HepG2 (cell line): ENCODE results near the gene CAST. TPM values are rescaled to one million over a fixed set of nuclear protein-coding genes. Genes with fewer than 3 reads are reported as not detected.

Experiments
- ATAC-seq: fragments of 200-7000 bp; cut with Tn5 transposase; 3 replicates; pipeline ENCODE4 v1.9.1; 2020; ENCODE audit warnings: mild to moderate bottlenecking, moderate library complexity
- BruUV-seq: library from RNA; stranded (reverse); fragments of 400-500 nt; replicated peaks from 2 replicates; lab custom pipeline; 2021; lab: Mats Ljungman, UMichigan
- CTCF ChIA-PET: fragments of 300-600 bp; formaldehyde crosslinking; extraction: SDS; loops from one replicate; lab custom pipeline; 2021; ENCODE audit warnings: low total read pairs, inconsistent platforms, low intra/inter-chr PET ratio; lab: Yijun Ruan, JAX
- POLR2A ChIA-PET: fragments of 350-600 bp; sonication (Branson Sonifier 250); formaldehyde crosslinking; loops from one replicate; lab custom pipeline; 2020; ENCODE audit warnings: antibody characterized with exemption, inconsistent platforms; lab: Yijun Ruan, JAX
- DNase-seq: peaks from one replicate; pipeline ENCODE4 v3.0.0-alpha.2; 2015; ENCODE audit warnings: low spot score
- FAIRE-seq: peaks from 3 replicates; lab custom pipeline; 2011; peaks lifted over from hg19 to GRCh38; lab: Jason Lieb, UNC
- H2AFZ ChIP-seq: one replicate; pipeline ENCODE4 v1.6.1; 2011; ENCODE audit warnings: low read length, inconsistent platforms
- H3K27ac ChIP-seq: fragments of 300-600 bp; 3 replicates; pipeline ENCODE4 v1.8.0; 2011; ENCODE audit warnings: mixed run types, mild to moderate bottlenecking, mixed read lengths, low read length, inconsistent platforms; ENCODE audit not compliant: insufficient read depth; ENCODE audit errors: extremely low read length
- H3K27me3 ChIP-seq, 2 experiments: fragments of 200-600 bp in 1 of 2; 2 replicates in 1 of 2; 3 replicates in 1 of 2; pipeline versions ENCODE4 v1.6.0 to v1.8.0; 2011; ENCODE audit warnings: low read length in 2 of 2, mild to moderate bottlenecking in 2 of 2, moderate library complexity in 2 of 2, inconsistent platforms in 1 of 2; ENCODE audit not compliant: insufficient read depth in 2 of 2, control insufficient read depth in 1 of 2
- H3K36me3 ChIP-seq, 2 experiments: fragments of 200-600 bp in 1 of 2; replicated peaks in 1 of 2; 2 replicates in 1 of 2; 3 replicates in 1 of 2; pipeline versions ENCODE4 v1.5.1 to v1.8.0; 2011; ENCODE audit warnings: low read length in 2 of 2, inconsistent platforms in 1 of 2; ENCODE audit not compliant: insufficient read depth in 2 of 2, control insufficient read depth in 1 of 2
- H3K4me1 ChIP-seq: 2 replicates; pipeline ENCODE4 v1.5.1; 2012; ENCODE audit warnings: low read length, inconsistent platforms; ENCODE audit not compliant: insufficient read depth
- H3K4me2 ChIP-seq: 2 replicates; pipeline ENCODE4 v1.6.0; 2011; ENCODE audit warnings: low read depth, low read length, inconsistent platforms
- H3K4me3 ChIP-seq, 3 experiments: fragments of 200-600 bp in 1 of 3; sonication (generic), shearing (Covaris generic) in 1 of 3; replicated peaks in 1 of 3; 2 replicates each; pipeline ENCODE4 v1.5.1; 2011 to 2016; ENCODE audit warnings: low read length in 3 of 3, inconsistent platforms in 2 of 3, low read depth in 2 of 3, mild to moderate bottlenecking in 2 of 3, control low read depth in 1 of 3, mixed read lengths in 1 of 3; ENCODE audit not compliant: insufficient read depth in 1 of 3
- H3K79me2 ChIP-seq: one replicate; pipeline ENCODE4 v1.6.1; 2011; ENCODE audit warnings: low read length, inconsistent platforms; ENCODE audit not compliant: insufficient read depth
- H3K9ac ChIP-seq: 2 replicates; pipeline ENCODE4 v1.6.0; 2011; ENCODE audit warnings: mild to moderate bottlenecking, low read depth, low read length, inconsistent platforms; ENCODE audit not compliant: insufficient read depth
- H3K9me3 ChIP-seq: 2 replicates; pipeline ENCODE4 v1.5.1; 2012; ENCODE audit warnings: mild to moderate bottlenecking, low read length
- H4K20me1 ChIP-seq: 2 replicates; pipeline ENCODE4 v1.6.0; 2011; ENCODE audit warnings: inconsistent platforms, mild to moderate bottlenecking, low read length, moderate library complexity; ENCODE audit not compliant: insufficient read depth
- CCAR2 ChIP-seq: fragments of 200-400 bp; formaldehyde crosslinking; optimal IDR thresholded peaks from 2 replicates; pipeline ENCODE3; 2018; ENCODE audit warnings: low read depth, mild to moderate bottlenecking, low read length, moderate library complexity
- DNMT3B ChIP-seq: conservative IDR thresholded peaks from 2 replicates; pipeline ENCODE4 v1.6.1; 2016; ENCODE audit warnings: missing biosample characterization, control low read depth
- EEA1 ChIP-seq: sonication (generic); formaldehyde crosslinking; IDR thresholded peaks from 2 replicates; pipeline ENCODE4 v1.5.1; 2020; ENCODE audit warnings: mild to moderate bottlenecking, missing genetic modification reagents, borderline replicate concordance
- ESRRA ChIP-seq: sonication (generic); formaldehyde crosslinking; IDR thresholded peaks from 2 replicates; pipeline ENCODE4 v1.5.1; 2020; ENCODE audit warnings: mild to moderate bottlenecking, low read depth, missing genetic modification reagents
- GFI1 ChIP-seq: sonication (generic); formaldehyde crosslinking; IDR thresholded peaks from 2 replicates; pipeline ENCODE4 v1.5.0; 2020; ENCODE audit warnings: missing genetic modification reagents, mild to moderate bottlenecking, borderline replicate concordance
- HNF4G ChIP-seq, 2 experiments: sonication (generic) in 1 of 2; formaldehyde crosslinking in 1 of 2; IDR thresholded peaks; 2 replicates each; pipeline versions ENCODE4 v1.4.0 to v1.6.1; 2011 to 2020; ENCODE audit warnings: borderline replicate concordance in 2 of 2, low read depth in 2 of 2, mild to moderate bottlenecking in 2 of 2, low read length in 1 of 2, missing genetic modification reagents in 1 of 2, moderate library complexity in 1 of 2
- MBD4 ChIP-seq: IDR thresholded peaks from 2 replicates; pipeline ENCODE4 v1.6.1; 2012; ENCODE audit warnings: low read length, inconsistent platforms, borderline replicate concordance
- PLRG1 ChIP-seq: fragments of 450-650 bp; conservative IDR thresholded peaks from 2 replicates; pipeline ENCODE4 v1.6.1; 2016
- RARA ChIP-seq: IDR thresholded peaks from 2 replicates; pipeline ENCODE4 v1.6.1; 2016; ENCODE audit warnings: missing genetic modification reagents, missing compliant biosample characterization
- SMYD3 ChIP-seq: sonication (generic); formaldehyde crosslinking; IDR thresholded peaks from 2 replicates; pipeline ENCODE4 v1.8.1; 2023; ENCODE audit warnings: mild to moderate bottlenecking, missing genetic modification reagents
- SNAI1 ChIP-seq: sonication (generic); formaldehyde crosslinking; IDR thresholded peaks from 2 replicates; pipeline ENCODE4 v1.5.0; 2020; ENCODE audit warnings: mild to moderate bottlenecking, missing genetic modification reagents, borderline replicate concordance
- TEAD3 ChIP-seq: optimal IDR thresholded peaks from 2 replicates; pipeline ENCODE3; 2016; ENCODE audit warnings: borderline replicate concordance
- ZMYM2 ChIP-seq: sonication (generic); formaldehyde crosslinking; IDR thresholded peaks from 2 replicates; pipeline ENCODE4 v1.8.0; 2022; ENCODE audit warnings: mild to moderate bottlenecking, missing genetic modification reagents
- ZMYM4 ChIP-seq: sonication (generic); formaldehyde crosslinking; IDR thresholded peaks from 2 replicates; pipeline ENCODE4 v1.8.1; 2023; ENCODE audit warnings: mild to moderate bottlenecking, missing genetic modification reagents
- WGBS: methylation state at CpG from one replicate; pipeline ENCODE4 v1.1.6; 2017; ENCODE audit warnings: low lambda C conversion rate; 5-methylcytosine and 5-hydroxymethylcytosine counted together
- in situ Hi-C: cut with HindIII; loops from 2 replicates; pipeline ENCODE4 v1.10.0; 2017; ENCODE audit warnings: low pct_unique_long_range_greater_than_20kb; ENCODE audit not compliant: extremely low pct_ligation_motif_present
- intact Hi-C: fragments of 100-400 bp; cut with micrococcal nuclease; formaldehyde crosslinking; loops from one replicate; pipeline ENCODE4 v1.10.0; 2022; ENCODE audit not compliant: unreplicated experiment
- polyA plus RNA-seq, 8 experiments: library from polyadenylated mRNA; depleted of rRNA in 3 of 8; stranded (reverse) in 7 of 8; unstranded in 1 of 8; fragments of >200 nt; fragmentation: Illumina TruSeq in 4 of 8; extraction: Trizol in 4 of 8; gene quantifications; 2 replicates each; pipeline versions ENCODE4 v1.2.1 to v1.2.3, GENCODE V29; 2011 to 2016; ENCODE audit warnings: low read depth in 4 of 8, missing spikeins in 1 of 8, mixed read lengths in 1 of 8; ENCODE audit not compliant: insufficient read depth in 1 of 8
- total RNA-seq, 5 experiments: library from RNA; depleted of rRNA; stranded (reverse); fragments of >200 nt; fragmentation: Illumina TruSeq; extraction: Trizol; gene quantifications; 2 replicates each; pipeline ENCODE4 v1.2.3, GENCODE V29; 2016; ENCODE audit warnings: low read depth in 1 of 5
- TF ChIP-seq, protein P1 (sequence below): sonication (generic); formaldehyde crosslinking; IDR thresholded peaks from 2 replicates; pipeline ENCODE4 v1.4.0; 2020; ENCODE audit warnings: missing genetic modification reagents, borderline replicate concordance
- TF ChIP-seq, protein P2 (sequence below): IDR thresholded peaks from 2 replicates; pipeline ENCODE4 v1.6.1; 2016; ENCODE audit warnings: missing compliant biosample characterization, missing genetic modification reagents, borderline replicate concordance
- TF ChIP-seq, protein P3 (sequence below): sonication (generic); formaldehyde crosslinking; IDR thresholded peaks from 2 replicates; pipeline ENCODE4 v1.5.0; 2020; ENCODE audit warnings: missing genetic modification reagents, mild to moderate bottlenecking, borderline replicate concordance
- TF ChIP-seq, protein P4 (sequence below): sonication (generic); formaldehyde crosslinking; IDR thresholded peaks from 2 replicates; pipeline ENCODE4 v1.4.0; 2020; ENCODE audit warnings: missing genetic modification reagents; ENCODE audit errors: not compliant biosample characterization

Gene CAST
- total and polyA plus RNA-seq, 2 of the 13 experiments (the other 11 are each of a cell fraction or from before 2014, with no cell fraction given): 42.1 to 67.6 TPM

DNA sequence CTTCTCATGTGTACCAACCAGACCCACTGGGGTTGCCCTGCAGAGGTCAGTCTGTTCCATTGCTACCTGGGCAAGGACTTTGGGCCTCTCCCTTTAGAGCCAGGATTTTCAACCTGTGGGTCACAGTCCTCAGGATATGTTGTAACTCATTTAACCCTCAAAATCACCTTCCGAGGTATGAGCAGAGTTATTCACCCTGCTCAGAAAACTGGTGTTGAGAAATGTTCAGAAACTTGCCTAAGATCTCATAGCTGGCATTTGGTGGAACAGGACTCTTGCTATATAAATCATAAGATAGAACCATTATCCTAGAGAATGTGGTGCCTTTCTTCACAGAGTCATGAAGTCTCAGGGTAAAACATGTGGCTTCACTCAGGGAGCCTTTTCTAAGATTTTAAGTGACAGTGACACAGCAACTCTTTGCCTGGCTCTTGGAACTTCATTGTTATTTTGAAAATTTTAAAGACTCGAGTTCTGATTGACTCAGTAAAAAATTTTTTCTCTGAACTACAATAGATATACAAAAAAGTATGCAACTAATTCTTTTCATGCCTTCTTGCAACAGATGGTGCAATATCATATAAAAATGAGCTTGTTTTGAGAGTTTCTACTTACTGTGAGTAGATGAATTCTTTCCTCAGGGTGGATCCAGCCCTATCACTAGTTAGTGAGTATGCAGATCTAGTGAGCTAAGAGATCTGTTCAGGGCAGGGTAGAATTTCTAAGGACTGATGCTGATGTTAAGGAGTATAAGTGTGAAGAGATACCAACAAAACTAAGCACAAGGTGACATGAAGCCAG is 29.5 kb downstream of the CAST start (continued):
- TF ChIP-seq ZMYM2 (CRISPR knock-in tag) (peak; percentile 87), HNF4G (IDR thresholded peaks at IDR 0.05; ENCODE audit: borderline replicate concordance, low read depth, low read length) (peak; percentile 89), HNF4G (CRISPR knock-in tag; IDR thresholded peaks at IDR 0.05; ENCODE audit: borderline replicate concordance, low read depth) (no peak), SNAI1 (CRISPR knock-in tag) (no peak), ESRRA (peak; percentile 84; the same call in 1 of the 2 replicates), ZMYM4 (CRISPR knock-in tag) (peak; percentile 61; the same call in 1 of the 2 replicates)

DNA sequence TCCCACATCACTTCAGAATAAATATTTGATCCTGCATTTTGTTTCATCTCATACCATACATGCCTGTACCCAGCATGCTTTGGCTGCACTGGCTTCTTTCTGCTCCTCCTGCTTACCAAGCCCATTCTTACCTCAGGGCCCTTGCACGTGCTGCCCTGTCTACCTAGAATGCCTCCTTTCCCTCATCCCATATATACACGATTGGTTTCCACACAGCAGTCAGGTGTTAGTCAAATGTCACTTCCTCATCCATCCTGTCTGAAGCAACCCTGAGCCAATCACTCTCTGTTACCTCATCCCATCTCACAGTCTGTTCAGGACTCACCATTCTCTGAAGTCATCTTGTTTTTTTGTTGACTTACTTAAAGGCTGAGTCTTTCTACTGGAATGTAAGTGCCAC is 30.3 kb downstream of the CAST start:
- Histone ChIP-seq H3K4me3 (no peak overlapping the region), H3K4me1 (peaks cover 9% of the 10 kb centered on the region; the same call in 1 of the 2 replicates), H4K20me1 (no peaks in the 10 kb centered on the region), H3K27ac (no peak overlapping the region), H3K9me3 (no peaks in the 10 kb centered on the region), H3K27me3 (no peaks in the 10 kb centered on the region), H3K36me3 (no peaks in the 10 kb centered on the region), H3K79me2 (no peaks in the 10 kb centered on the region), H2AFZ (no peak overlapping the region), H3K4me2 (no peak overlapping the region), H3K9ac (no peak overlapping the region)
- no peak for ATAC-seq
- BruUV-seq: no TSS peak
- FAIRE-seq: no peak
- ChIA-PET CTCF (no interaction called here), POLR2A (no interaction called here)
- in situ Hi-C loops (no loop called here), intact Hi-C loops (no loop called here)
- WGBS: 93% methylated on average over 2 of the region's 2 CpGs
- no peak for DNase-seq
- no peak for TF ChIP-seq EEA1 (CRISPR knock-in tag)
- TF ChIP-seq, protein P1, sequence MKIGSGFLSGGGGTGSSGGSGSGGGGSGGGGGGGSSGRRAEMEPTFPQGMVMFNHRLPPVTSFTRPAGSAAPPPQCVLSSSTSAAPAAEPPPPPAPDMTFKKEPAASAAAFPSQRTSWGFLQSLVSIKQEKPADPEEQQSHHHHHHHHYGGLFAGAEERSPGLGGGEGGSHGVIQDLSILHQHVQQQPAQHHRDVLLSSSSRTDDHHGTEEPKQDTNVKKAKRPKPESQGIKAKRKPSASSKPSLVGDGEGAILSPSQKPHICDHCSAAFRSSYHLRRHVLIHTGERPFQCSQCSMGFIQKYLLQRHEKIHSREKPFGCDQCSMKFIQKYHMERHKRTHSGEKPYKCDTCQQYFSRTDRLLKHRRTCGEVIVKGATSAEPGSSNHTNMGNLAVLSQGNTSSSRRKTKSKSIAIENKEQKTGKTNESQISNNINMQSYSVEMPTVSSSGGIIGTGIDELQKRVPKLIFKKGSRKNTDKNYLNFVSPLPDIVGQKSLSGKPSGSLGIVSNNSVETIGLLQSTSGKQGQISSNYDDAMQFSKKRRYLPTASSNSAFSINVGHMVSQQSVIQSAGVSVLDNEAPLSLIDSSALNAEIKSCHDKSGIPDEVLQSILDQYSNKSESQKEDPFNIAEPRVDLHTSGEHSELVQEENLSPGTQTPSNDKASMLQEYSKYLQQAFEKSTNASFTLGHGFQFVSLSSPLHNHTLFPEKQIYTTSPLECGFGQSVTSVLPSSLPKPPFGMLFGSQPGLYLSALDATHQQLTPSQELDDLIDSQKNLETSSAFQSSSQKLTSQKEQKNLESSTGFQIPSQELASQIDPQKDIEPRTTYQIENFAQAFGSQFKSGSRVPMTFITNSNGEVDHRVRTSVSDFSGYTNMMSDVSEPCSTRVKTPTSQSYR (CRISPR knock-in tag): no peak
- TF ChIP-seq, protein P2, sequence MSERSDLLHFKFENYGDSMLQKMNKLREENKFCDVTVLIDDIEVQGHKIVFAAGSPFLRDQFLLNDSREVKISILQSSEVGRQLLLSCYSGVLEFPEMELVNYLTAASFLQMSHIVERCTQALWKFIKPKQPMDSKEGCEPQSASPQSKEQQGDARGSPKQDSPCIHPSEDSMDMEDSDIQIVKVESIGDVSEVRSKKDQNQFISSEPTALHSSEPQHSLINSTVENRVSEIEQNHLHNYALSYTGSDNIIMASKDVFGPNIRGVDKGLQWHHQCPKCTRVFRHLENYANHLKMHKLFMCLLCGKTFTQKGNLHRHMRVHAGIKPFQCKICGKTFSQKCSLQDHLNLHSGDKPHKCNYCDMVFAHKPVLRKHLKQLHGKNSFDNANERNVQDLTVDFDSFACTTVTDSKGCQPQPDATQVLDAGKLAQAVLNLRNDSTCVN (CRISPR knock-in tag): no peak
- no peak for TF ChIP-seq PLRG1
- no peak for TF ChIP-seq TEAD3 (CRISPR knock-in tag)
- TF ChIP-seq, protein P3, sequence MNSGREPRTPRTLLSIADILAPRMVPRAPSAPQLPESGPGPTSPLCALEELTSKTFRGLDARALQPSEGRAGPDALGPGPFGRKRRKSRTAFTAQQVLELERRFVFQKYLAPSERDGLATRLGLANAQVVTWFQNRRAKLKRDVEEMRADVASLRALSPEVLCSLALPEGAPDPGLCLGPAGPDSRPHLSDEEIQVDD (CRISPR knock-in tag): no peak
- TF ChIP-seq GFI1 (CRISPR knock-in tag): no peak
- TF ChIP-seq CCAR2: no peak
- no peak for TF ChIP-seq DNMT3B
- TF ChIP-seq SMYD3: no peak
- TF ChIP-seq, protein P4, sequence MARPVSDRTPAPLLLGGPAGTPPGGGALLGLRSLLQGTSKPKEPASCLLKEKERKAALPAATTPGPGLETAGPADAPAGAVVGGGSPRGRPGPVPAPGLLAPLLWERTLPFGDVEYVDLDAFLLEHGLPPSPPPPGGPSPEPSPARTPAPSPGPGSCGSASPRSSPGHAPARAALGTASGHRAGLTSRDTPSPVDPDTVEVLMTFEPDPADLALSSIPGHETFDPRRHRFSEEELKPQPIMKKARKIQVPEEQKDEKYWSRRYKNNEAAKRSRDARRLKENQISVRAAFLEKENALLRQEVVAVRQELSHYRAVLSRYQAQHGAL (CRISPR knock-in tag): no peak
- TF ChIP-seq RARA (CRISPR knock-in tag): no peak
- TF ChIP-seq MBD4: no peak
